Ascending aorta (tissue), 2 donors: ENCODE measurements around the gene CAMTA1. TPM values are rescaled to one million over a fixed set of nuclear protein-coding genes. Genes with fewer than 3 reads are reported as not detected.

Source experiments
- DNase-seq, 2 donors: peaks; one replicate each; pipeline ENCODE4 v3.0.0-alpha.2; 2019; ENCODE audit warnings: low spot score in 2 of 2
- H3K27ac ChIP-seq, 2 donors: fragments of 200-600 bp; sonication (generic); one replicate each; pipeline ENCODE4 v1.5.1; 2016 to 2017; ENCODE audit warnings: mild to moderate bottlenecking in 1 of 2
- H3K27me3 ChIP-seq: fragments of 200-600 bp; sonication (generic); one replicate; pipeline ENCODE4 v1.5.1; 2017
- H3K36me3 ChIP-seq, 2 donors: fragments of 200-600 bp; sonication (generic); one replicate each; pipeline ENCODE4 v1.5.1; 2016
- H3K4me1 ChIP-seq, 2 donors: fragments of 200-600 bp; sonication (generic); one replicate each; pipeline ENCODE4 v1.5.1; 2016 to 2017; ENCODE audit warnings: mild to moderate bottlenecking in 1 of 2
- H3K4me3 ChIP-seq, 2 donors: fragments of 200-600 bp; sonication (generic); one replicate each; pipeline ENCODE4 v1.5.1; 2016 to 2017; ENCODE audit warnings: mild to moderate bottlenecking in 1 of 2
- H3K9me3 ChIP-seq, 2 donors: fragments of 200-600 bp; sonication (generic); one replicate each; pipeline ENCODE4 v1.5.1; 2016
- CTCF ChIP-seq, 3 experiments: fragments of 200-600 bp in 2 of 3; fragments of 450-650 bp in 1 of 3; sonication (generic) in 2 of 3; IDR thresholded peaks; one replicate each; pipeline ENCODE4 v1.5.1; 2016 to 2019; ENCODE audit warnings: antibody characterized with exemption in 3 of 3, mild to moderate bottlenecking in 1 of 3, moderate library complexity in 1 of 3
- intact Hi-C: fragments of 100-400 bp; cut with DNase I; formaldehyde crosslinking; loops from one replicate; pipeline ENCODE4 v1.15.1; 2023
- total RNA-seq: library from RNA; depleted of rRNA; stranded (reverse); fragments of >200 nt; gene quantifications from one replicate; pipeline ENCODE4 v1.1.0, GENCODE V29; 2016

The CAMTA1 gene
- total RNA-seq, 1 donor from 2014 or later = 53.3 TPM

GRCh38 chr1:6889875-6890480 is 104.7 kb downstream of the CAMTA1 start:
- DNase-seq = peak in 1 of 2 donors; percentile 78
- TF ChIP-seq CTCF (IDR thresholded peaks at IDR 0.05) = peak; percentile 64 to 82 (median 70)
- Histone ChIP-seq H3K27me3 (no peaks in the 10 kb centered on the region), H3K36me3 (peaks cover 5 to 17% of the 10 kb centered on the region in 2 donors), H3K4me3 (no peak overlapping the region), H3K9me3 (no peaks in the 10 kb centered on the region), H3K4me1 (peaks cover 0 to 3% of the 10 kb centered on the region in 2 donors), H3K27ac (no peak overlapping the region)
- intact Hi-C loops = loop anchor here (1.0 to 5.0 kb wide), 3 partner anchors 95 to 182 kb away; no protein-coding TSS in a partner anchor

- Histone ChIP-seq H3K9me3 (no peaks in the 10 kb centered on the region), H3K4me3 (no peak overlapping the region), H3K36me3 (peaks cover 5 to 17% of the 10 kb centered on the region in 2 donors), H3K27ac (no peak overlapping the region), H3K27me3 (no peaks in the 10 kb centered on the region), H3K4me1 (peaks cover 0 to 3% of the 10 kb centered on the region in 2 donors)
- no peak for DNase-seq
- intact Hi-C loops = loop anchor here (1.0 to 5.0 kb wide), 3 partner anchors 95 to 182 kb away; no protein-coding TSS in a partner anchor
- TF ChIP-seq CTCF (IDR thresholded peaks at IDR 0.05) = no peak
Observed at GRCh38 chr1:6890686-6891085, 105.4 kb downstream of the CAMTA1 start.

GRCh38 chr1:6891781-6892579 is 106.7 kb downstream of the CAMTA1 start:
- H3K4me1 ChIP-seq = peaks cover 0 to 3% of the 10 kb centered on the region in 2 donors
- H3K9me3 ChIP-seq = no peaks in the 10 kb centered on the region
- H3K27me3 ChIP-seq = no peaks in the 10 kb centered on the region
- no peak overlapping the region for H3K4me3 ChIP-seq
- DNase-seq = no peak
- TF ChIP-seq CTCF (IDR thresholded peaks at IDR 0.05) = no peak
- H3K36me3 ChIP-seq = peaks cover 5 to 16% of the 10 kb centered on the region in 2 donors
- no peak overlapping the region for H3K27ac ChIP-seq
- intact Hi-C loops = loop anchor here (5.0 kb wide), 2 partner anchors 165 to 180 kb away; no protein-coding TSS in a partner anchor

- intact Hi-C loops = loop anchor here (5.0 kb wide), 2 partner anchors 166 to 179 kb away; no protein-coding TSS in a partner anchor
- no peak for DNase-seq
- peaks cover 0 to 5% of the 10 kb centered on the region in 2 donors for H3K36me3 ChIP-seq
- H3K27ac ChIP-seq = no peak overlapping the region
- H3K4me3 ChIP-seq = no peak overlapping the region
- no peaks in the 10 kb centered on the region for H3K27me3 ChIP-seq
- TF ChIP-seq CTCF (IDR thresholded peaks at IDR 0.05) = no peak
- H3K4me1 ChIP-seq = peaks cover 0 to 3% of the 10 kb centered on the region in 2 donors
- no peaks in the 10 kb centered on the region for H3K9me3 ChIP-seq
Observed at GRCh38 chr1:6893388-6893787, 108.1 kb downstream of the CAMTA1 start.

- intact Hi-C loops = no loop called here
- TF ChIP-seq CTCF (IDR thresholded peaks at IDR 0.05) = no peak
- H3K9me3 ChIP-seq = no peaks in the 10 kb centered on the region
- no peaks in the 10 kb centered on the region for H3K27me3 ChIP-seq
- H3K27ac ChIP-seq = no peak overlapping the region
- H3K4me1 ChIP-seq = no peaks in the 10 kb centered on the region
- H3K4me3 ChIP-seq = no peak overlapping the region
- no peaks in the 10 kb centered on the region for H3K36me3 ChIP-seq
- DNase-seq = no peak
Observed at GRCh38 chr1:6897138-6897537, 111.9 kb downstream of the CAMTA1 start.
